Bone marrow (tissue), 2 donors: ENCODE results near the gene B3GALT6.
A peak's percentile ranks its signal among the peaks of the same experiment; 100 is the strongest.
"Not testable (repeated sequence)": the region's sequence is repeated elsewhere in the genome, so short reads cannot be mapped to it uniquely, and the experiment has no call there.

Experiments
- DNase-seq, 2 donors: peaks; one replicate each; lab custom pipeline; 2025; lab: John Stamatoyannopoulos, UW

B3GALT6 gene

DNA sequence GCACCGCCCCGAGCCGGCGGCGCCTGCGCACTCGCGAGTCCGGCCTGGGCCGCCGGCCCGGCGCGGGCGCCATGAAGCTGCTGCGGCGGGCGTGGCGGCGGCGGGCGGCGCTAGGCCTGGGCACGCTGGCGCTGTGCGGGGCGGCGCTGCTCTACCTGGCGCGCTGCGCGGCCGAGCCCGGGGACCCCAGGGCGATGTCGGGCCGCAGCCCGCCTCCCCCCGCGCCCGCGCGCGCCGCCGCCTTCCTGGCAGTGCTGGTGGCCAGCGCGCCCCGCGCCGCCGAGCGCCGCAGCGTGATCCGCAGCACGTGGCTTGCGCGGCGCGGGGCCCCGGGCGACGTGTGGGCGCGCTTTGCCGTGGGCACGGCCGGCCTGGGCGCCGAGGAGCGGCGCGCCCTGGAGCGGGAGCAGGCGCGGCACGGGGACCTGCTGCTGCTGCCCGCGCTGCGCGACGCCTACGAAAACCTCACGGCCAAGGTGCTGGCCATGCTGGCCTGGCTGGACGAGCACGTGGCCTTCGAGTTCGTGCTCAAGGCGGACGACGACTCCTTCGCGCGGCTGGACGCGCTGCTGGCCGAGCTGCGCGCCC, at the start of gene B3GALT6:
Gene B3GALT6 (plus strand): TSS at position 30 of the 588 bp plus-strand sequence. CDS start 42 bp downstream, at position 72.
- DNase-seq = no peak

DNA sequence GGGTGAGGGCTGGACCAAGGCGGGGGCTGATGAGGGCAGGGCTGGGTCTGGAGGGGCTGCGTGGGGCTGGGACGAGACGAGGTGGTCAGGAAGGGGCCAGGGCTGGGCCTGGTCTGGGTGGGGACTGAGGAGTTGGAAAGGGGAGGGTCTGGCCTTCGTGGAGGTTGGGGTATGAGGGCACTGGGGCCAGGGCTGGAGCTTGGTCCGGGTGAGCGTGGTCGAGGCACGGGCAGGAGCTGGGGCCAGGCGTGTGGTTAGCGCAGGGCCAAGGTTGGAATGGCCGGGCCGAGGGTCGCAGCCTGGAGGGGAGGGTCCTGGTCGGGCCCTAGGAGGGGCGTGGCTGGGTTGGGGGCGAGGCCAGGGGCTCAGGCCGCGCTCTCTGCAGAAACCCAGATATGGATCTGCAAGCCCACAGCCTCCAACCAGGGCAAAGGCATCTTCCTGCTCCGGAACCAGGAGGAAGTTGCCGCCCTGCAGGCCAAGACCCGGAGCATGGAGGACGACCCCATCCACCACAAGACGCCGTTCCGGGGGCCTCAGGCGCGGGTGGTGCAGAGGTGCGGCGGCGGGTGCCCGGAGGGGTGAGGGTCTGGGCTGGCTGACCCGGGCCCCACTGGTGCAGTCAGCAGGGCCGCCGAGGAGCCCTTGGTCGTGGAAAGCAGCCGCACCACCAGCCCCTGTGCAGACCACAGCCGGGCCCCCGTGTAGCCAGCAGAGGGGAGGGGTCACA, 49.4 kb upstream of the B3GALT6 start:
- DNase-seq = no peak

DNA sequence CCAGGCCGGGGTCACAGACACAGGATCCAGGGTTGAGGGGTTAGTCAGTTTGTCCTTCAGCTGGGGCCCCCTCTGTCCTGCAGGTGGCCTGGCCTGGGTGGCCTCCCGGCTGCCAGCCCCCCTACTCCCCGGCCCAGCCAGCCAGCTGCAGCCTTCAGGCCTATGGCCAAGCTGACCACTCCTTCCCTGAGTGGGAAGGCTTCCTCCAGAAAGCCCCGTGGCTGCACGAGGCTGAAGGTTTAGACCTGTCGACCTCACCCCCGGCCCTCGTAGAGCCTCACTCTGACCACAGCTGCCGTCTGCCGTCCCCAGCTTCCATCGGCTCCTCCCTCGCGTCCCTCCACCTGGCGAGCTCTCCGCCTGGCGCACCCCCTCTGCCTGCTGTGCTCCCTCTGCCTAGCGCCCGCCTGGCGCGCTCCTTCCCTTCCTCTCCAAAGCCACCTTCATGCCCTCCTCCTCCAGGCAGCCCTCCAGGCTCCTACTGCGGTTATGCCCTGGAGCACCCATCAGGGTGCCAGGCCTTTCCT, 48.8 kb upstream of the B3GALT6 start:
- DNase-seq = no peak

DNA sequence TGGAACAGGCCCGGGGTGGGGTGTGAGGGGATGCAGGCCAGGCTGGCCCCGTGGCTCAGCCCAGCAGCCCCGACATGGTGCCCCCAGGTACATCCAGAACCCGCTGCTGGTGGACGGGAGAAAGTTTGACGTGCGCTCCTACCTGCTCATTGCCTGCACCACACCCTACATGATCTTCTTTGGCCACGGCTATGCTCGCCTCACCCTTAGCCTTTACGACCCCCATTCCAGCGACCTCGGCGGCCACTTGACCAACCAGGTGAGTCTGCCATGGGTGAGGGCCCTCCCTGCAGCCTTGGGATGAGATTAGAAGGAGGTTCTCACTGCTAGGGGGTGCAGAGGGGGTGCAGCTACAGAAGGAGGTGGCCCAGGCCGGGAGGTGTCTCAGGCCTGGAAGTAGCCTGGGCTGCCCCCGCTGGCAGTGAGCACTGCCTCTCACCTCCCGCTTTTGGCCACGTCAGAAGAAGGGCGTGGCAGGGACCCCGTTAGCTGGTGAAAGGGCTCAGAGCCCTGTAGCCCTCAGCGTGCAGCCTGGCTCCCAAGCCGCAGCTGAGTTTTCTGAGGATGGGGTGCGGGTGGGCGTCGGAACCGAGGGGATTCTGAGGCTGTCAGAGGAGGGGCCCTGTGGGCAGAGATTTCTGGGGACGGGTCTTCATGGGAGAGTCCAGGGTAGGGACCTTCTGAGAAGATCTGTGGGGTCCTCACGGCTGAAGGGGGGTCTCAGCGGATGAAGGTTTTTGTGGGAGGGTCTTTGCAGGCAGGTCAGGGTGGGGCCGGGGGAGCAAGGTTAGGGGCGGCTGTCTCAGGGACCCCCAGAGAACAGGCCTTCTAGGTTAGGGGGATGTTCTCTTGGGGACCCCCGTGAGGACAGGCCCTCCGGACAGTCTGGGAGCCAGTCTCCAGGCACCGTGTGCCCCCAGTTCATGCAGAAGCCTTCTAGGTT, 47.9 kb upstream of the B3GALT6 start:
- no peak for DNase-seq

DNA sequence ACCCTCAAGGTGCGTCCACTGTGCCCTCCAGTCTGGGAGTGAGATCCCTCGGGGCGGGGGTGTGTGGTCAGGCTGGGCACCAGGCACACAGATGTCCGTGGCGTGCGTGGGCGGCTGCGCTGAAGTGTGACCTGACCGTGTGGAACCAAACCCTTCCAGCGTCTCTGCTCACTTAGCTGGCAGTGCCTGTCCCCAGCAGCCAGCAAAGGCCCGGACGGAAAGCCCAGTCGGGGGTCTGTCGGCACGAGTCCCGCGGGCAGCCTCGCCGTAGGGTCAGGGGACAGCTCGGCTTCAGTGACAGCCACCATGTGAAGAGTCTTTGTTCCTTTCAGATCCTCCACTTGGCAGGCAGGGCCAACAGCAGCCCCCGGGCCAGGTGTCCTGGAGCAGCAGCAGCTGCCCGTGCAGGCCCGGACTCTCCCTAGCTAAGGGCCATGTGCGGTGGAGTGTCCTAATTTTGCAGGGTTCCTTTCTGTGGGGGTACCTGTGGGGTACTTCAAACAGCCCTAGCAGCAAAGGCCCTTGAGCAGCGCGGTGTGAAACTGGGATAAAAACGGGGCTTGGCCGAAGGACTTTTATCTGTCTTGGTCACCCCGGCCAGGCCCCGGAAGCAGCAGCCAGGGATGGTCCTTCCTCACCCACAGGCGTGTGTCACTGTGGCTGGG, 46.8 kb upstream of the B3GALT6 start:
- no peak for DNase-seq

DNA sequence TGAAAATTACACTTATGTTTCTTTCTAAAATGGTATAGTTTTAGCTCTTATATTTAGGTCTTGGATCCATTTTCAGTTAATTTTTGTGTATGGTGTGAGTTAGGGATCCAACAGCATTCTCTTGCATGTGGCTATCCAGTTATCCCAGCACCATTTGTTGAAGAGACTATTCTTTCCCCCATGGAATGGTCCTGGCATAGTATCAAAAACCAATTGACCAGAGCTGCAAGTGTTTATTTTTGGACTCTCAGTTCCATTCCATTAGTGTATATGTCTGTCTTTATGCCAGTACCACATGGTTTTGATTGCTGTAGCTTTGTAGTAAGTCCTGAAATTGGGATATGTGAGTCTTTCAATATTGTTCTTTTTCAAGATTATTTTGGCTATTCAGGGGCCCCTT, 44.1 kb upstream of the B3GALT6 start:
- DNase-seq = no peak

DNA sequence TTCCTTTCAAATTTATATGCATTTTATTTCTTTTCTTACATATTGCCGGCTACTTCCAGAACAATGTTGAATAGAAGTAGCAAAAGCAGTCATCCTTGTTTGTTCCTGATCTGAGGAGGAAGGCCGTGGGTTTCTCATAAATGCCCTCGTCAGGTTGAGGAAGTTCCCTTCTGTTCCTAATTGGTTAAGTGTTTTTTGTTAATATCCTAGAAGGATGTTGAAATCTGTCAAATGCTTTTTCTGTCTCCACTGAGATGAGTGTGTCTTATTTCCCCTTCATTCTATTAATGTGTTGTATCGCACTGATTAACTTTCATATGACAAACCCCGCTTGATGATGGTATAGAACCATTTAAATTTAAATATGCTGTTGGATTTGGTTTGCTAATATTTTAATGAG, 42.9 kb upstream of the B3GALT6 start:
- DNase-seq = no peak

DNA sequence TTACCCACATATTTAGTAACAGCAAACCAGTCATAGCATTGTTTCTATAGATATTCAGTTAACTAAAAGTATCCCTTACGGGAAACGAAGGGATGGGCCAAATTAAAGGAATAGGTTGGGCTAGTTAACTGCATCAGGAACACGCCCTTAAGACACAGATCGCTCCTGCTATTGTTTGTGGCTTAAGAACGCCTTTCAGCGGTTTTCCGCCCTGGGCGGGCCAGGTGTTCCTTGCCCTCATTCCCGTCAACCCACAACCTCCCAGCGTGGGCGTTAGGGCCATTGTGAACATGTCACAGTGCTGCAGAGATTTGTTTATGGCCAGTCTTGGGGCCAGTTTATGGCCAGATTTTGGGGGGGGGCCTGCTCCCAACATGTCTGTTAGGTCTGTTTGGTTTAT, 40.3 kb upstream of the B3GALT6 start:
- DNase-seq = no peak

DNA sequence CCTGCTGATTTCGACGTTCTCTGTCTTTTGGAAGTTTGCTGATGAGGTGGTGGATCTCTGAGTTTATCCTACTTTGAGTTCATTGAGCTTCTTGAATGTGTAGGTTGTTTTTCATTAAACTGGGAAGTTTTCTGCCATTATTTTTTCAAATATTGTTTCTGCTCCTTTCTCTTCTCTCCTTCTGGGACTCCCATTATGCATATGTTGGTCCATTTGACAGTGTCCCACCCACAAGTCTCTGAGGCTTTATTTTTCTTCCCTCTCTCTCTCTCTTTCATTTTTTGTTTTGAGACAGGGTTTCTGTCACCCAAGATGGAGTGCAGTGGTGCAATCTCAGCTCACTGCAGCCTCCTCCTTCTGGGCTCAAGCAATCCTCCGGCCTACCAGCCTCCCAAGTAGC, 37.3 kb upstream of the B3GALT6 start:
- DNase-seq = no peak

DNA sequence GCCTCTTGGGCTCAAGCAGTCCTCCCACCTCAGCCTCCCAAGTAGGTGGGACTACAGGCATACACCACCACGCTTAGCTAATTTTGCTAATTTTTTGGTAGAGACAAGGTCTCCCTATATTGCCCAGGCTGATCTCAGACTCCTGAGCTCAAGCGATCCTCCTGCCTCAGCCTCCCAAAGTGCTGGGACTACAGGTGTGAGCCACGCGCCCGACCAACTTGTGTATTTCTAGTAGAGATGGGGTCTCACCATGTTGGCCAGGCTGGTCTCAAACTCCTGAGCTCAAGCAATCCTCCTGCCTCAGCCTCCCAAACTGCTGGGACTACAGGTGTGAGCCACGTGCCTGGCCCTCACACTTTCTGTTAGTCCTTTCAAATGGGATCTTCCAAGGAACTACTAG, 36.3 kb upstream of the B3GALT6 start:
- DNase-seq = not testable (repeated sequence)

DNA sequence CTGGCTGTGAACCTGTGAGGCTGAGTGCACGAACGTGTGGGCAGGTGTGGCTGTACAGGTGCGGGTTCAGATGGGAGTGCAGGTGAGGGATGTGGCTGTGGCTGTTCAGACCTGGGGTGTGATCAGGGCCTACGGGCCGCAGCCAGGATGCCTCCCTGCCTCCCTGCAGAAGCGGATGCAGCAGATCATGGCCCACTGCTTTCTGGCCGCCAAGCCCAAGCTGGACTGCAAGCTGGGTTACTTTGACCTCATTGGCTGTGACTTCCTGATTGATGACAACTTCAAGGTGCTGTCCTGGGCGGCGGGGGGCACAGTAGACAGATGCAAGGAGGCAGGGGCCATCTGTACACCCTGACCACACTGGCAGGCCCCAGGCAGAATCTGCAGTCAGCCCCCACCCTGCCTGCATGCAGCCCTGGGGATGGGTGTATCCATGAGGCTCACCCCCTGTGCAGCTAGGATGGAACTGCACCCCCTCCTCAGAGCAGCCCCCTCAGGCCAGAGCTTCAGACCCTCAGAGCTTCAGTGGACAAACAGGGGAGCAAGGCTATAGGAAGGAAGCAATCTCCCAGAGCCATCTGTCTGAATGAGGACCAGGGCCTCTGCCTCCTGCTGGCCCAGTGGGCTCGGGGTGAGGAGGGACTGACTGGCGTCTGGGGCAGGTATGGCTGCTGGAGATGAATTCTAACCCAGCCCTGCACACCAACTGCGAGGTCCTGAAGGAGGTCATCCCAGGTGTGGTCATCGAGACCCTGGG, 35.4 kb upstream of the B3GALT6 start:
- DNase-seq = no peak

DNA sequence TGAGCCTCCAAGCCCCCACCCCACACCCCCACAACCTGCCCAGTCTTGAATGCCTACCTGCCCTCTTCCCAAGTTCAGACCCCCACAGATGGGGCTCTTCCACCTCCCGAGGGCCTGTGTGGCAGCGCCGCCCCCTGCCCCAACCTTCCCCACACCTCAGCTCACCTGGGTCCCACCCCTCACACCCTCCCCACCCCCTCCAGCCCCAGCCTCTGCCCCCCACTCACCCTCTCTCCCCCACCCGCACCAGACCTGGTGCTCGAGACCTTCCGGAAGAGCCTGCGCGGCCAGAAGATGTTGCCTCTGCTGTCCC, 34.9 kb upstream of the B3GALT6 start:
- DNase-seq = no peak

DNA sequence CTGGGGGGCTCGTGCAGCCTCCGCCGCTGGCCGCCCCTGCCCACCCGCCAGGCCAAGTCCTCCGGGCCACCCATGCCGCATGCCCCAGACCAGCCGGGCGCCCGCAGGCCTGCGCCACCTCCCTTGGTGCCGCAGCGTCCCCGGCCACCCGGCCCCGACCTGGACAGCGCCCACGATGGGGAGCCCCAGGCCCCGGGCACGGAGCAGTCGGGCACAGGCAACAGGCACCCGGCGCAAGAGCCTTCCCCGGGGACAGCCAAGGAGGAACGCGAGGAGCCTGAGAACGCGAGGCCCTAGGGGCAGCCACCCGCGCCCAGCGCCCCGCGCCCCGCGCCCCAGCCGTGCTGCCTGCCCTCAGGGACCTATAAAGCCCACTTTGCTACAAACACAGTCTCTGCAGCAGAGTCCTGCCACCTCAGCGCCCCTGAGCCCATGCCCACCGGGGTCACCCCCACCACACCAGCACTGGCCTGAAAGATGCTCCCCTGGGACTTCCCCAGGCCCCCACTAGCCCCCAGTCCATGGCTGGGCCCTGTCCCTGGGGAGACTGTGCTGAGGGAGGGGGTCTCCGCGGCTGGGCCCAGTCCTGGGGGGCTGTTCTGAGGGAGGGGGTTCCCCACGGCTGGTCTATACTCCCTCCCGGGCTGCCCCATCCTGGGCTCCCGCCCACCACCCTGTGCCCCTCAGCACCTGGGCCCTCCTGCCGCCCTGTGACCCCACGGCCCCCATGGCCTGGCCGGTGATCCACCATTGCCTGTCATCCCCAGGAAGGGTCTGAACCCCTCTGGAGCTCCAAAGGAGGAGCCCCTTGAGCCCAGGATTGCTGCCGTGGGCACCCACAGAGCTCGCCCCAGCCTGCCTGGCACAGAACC, 34.2 kb upstream of the B3GALT6 start:
- no peak for DNase-seq

DNA sequence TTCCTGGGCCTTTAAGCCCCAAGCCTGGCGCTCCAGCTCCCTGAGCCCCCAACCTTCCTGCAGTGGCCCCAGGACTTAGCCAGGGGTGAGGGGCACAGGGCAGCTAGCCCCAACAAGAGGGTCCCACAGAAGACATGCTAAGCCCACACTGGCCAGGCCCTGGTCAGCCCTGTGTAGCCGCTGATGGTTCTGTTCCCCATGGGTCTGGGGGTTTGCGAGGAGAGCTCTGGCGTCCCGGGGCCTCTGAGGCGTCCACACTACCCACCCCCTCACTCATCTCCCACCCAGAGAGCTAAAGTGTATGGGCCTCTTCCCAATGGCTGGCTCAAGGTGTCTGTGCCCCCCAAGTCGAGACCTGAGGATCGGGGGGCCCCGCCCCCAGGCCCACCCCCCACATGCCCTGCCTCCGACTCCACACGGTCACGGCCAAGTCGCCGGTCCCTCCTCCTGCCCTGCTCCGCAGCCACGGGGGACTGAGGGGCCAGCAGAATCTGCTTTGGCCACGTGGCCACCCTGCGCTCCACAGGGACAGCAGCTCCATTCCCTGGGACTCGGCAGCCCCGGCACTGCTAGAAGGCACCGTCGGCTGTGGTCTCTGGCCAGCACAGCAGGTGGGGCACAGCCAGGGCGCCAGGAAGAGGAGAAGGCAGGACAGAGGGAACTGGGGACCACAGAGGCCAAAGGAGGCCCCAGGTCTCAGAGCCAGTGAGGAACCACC, 33.5 kb upstream of the B3GALT6 start:
- no peak for DNase-seq

DNA sequence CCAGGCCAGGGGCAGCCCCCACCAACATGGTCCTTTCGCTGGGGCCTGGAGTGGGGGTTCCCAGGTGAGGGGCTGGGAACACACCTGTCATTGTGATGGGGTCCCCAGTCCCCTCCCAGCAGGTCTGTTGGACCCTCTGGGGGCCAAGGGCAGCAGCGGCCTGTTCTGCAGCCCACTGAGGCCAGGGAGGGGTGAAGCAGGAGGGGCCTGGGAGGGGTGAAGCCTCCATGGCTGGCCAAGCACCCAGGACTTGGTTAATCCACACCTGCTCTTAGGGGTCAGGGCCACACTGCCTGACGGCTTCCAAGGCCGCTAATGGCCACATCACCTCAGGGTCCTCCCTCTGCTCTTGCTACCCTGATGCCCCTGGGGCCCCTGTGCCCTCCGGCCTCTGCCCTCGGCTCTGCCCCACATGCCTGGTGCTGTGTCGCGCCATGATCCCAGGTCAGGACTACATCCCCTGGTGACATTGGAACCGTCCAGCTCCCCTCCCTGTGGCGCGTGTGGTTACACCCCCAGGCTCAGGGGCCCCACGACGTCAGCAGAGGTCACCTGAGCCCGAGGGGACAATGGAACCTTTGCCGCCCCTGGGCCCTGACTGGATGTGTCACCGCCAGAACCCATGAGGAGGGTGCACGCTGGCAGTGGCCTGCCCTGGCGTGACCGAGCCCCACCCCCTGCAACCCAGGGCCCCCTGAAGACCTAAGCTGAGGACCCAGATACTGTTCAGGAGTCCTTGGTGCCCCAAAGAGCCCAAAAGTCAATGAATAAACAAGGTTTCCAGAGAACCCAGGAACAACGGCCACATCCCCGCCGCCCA, 32.7 kb upstream of the B3GALT6 start:
- no peak for DNase-seq

DNA sequence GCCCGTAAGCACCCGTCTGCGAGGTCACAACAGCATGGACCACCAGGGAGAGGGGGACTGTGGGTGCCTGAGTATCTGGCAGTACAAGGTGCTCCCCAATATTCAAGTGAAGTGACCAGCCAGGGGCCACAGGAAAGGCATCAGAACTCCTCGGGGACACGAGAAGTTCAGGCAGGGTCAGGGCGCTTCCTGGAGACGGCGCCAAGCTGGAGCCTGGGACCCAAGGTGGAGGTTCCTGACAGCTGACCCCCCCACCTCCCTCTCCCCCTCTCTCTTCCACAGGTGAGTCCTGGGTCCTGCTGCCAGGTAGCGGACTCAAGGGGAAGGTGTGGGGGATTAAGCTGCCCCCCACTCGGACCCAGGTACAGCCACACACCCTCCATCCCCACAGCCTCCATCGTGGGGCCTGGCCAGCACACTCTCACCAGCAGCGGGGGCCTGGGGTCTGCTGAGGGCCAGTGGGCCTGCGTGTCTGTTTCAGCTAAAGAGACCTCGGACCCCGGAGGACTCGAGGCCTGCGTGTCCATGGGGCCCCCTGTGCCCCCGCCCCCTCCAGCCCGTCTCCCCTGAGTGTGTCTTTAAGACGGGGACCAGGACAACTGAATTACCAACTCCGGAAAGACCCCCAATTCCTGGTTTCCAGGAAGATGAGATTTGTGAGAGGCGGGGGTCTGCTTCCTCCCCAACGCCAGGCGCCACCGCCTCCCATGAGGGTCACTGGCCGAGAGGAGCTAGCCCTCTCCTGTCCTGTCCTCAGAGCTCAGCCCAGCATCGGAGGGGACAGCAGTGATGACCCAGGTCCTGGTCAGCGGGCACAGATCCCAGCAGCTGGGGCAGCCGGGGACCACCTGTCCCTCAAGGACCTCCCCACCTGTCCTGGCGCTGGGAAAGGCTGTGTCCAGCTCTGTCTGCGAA, 31.8 kb upstream of the B3GALT6 start:
- no peak for DNase-seq

DNA sequence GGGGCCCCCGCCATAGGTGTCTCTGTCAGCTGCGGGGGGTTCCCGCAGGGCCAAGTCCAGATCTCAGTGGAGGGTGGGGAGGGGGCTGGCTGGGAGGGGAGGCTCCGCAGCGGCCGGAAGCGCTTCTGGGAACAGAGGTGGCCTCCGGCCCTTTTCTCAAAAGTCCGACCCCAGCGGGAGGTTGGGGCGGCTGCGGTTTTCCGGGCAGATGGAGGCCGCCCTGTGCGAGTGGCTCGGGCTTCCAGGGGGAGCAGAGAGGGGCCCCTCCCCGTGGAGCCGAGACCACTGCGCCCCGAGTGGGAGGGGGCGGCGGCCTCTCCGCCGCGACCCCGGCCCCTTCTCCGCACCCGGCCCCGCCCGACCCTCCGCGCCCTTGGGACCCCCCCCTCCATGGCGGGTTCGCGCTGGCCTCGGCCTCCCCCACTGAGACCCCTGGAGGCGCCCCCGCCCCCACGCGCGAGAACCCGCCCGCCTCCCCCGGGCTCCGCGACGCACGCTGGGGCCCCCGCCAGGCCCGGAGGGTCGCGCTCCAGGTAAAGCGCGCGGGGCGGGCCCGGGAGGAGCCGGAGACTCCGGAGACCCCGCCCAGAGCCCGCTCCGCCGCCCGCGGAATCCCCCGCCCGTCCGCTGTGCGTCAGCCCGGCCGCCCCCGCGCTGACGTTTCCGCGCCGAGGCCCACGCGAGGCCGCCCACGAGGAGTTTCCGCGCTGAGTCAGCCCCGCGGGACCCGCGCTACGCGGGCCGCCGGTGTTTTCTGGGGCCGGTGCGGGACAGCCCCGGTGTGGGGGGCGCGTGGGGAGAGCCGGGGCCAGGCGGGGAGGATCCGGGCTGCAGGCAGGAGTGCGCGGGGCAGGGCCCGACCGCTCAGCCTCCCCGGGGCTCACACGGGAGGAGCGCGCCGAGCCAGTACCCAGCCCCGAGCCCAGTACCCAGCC, 30.9 kb upstream of the B3GALT6 start:
- peak; percentile 13 to 71 for DNase-seq
